HG03469 (cell line): ENCODE results near the gene TTC9C.
"Not testable (repeated sequence)": the region's sequence is repeated elsewhere in the genome, so short reads cannot be mapped to it uniquely, and the experiment has no call there.

ENCODE experiments used
- ATAC-seq: cut with Tn5 transposase; IDR thresholded peaks from one replicate; pipeline ENCODE4 v1.9.1; 2021; ENCODE audit warnings: mild to moderate bottlenecking, moderate library complexity, moderate number of reproducible peaks; ENCODE audit not compliant: unreplicated experiment

The TTC9C gene

DNA sequence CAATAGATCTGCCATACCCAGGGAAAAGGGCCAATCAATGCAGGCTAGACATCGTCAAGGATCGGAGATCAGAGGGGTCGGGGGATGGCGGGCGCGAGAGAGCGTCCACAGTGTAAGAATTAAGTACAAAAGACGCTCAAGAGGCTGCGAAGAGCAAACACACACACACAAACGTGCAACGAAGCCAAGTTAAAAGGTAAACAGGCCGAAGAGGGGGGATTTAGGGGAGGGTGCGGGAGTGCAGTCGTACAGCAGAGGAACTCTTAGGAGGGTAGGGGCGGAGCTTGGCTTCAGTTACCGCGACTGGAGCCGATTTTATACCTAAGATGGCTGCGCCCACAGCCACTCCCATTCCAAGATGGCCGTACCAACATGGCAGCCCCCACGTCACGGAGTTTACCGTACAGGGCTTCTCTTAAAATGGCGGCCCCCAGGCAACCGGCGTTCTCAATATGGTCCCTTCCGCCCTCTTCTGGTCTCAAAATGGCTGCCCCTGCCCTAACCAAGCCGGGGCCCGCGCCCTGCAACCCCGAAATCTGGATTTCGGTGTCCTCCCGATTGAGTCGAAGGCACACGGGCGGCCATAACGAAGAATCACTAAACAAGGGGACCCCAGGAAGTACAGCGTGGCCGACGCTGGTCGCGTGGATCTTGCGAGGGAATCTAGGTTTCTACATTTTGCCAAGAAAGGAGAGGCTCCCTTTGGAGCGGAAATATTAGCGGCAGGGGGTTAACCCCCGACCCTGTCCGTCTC lies 18.9 kb upstream of the TTC9C start:
- peak; percentile 42 for ATAC-seq

DNA sequence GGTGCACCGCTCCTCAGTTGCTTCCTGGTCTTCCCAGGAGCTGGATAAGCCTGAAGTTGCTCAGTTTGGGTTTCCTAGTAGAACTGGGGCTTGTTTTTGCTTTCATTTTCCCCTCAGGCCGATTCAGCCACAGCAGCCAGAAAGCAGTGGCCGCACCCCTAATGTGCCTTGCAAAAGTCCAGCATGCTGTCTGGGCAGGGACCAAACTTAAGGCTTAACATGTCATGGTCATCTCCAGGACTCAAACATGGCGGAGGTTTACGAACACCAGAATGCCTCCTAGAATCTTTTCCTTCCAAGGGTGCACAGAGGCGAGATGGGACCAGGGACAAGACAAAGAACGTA lies 18.3 kb upstream of the TTC9C start:
- no peak for ATAC-seq

DNA sequence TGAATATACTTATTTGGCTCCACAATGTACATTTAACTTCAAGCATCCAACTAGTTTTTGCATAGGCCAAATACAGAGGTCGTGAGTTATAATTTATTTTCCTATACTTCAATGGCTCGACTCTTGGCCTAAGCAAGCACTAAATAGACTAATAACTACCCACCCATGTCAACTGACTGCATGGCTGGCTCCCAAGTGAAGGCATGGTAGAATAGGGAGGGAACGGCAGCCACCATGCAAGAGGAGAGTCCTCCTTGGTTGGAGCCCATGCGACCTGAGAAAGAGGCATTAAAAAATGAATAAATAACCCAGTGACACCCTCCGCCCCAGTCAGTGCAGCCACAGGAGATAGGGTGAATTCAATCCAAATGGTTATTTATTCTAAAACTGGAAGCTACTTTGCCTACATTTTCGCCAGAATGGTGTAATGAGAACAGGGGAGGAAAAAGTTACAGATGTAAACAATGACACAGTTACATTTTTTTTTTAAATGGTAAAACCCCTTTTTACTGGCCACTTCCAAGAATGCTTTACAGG lies 15.9 kb upstream of the TTC9C start:
- ATAC-seq: no peak

DNA sequence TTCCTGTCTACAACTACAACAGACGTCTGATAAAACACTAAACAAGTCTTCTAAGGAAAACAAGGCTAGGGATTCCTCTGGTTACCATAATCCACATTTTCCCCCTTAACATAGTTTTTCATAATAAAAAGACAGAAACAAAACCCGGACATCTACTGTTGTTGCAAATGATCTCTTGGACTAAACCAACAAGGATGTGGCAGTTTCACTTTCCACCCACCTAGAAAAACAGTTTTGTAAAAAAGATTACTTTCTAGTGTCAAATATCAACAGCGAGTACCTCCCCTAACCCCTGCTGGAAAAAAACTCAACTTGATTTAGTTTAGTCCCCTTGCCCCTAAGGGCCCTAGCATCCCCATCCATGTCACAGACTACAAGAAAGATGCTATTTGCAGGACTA lies 15.4 kb upstream of the TTC9C start:
- no peak for ATAC-seq

DNA sequence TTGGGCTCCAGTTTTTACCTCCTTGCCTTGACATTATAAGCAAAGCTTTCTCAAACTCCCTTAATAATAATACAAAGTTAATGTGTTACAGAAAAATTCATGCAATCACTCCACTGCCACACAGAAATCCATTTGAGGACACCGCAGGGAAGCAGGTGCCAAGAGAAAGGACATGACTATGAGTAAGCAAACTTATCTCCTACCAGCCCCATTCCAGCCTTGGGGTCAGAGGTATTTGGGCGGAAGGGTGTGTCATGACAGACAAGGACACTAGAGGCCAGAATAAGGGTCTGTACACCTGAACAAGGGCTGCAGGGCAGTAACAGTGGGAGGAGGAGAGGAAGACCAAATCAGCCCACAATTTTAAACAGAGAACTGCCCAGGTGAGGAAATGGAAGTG lies 14.9 kb upstream of the TTC9C start:
- no peak for ATAC-seq

DNA sequence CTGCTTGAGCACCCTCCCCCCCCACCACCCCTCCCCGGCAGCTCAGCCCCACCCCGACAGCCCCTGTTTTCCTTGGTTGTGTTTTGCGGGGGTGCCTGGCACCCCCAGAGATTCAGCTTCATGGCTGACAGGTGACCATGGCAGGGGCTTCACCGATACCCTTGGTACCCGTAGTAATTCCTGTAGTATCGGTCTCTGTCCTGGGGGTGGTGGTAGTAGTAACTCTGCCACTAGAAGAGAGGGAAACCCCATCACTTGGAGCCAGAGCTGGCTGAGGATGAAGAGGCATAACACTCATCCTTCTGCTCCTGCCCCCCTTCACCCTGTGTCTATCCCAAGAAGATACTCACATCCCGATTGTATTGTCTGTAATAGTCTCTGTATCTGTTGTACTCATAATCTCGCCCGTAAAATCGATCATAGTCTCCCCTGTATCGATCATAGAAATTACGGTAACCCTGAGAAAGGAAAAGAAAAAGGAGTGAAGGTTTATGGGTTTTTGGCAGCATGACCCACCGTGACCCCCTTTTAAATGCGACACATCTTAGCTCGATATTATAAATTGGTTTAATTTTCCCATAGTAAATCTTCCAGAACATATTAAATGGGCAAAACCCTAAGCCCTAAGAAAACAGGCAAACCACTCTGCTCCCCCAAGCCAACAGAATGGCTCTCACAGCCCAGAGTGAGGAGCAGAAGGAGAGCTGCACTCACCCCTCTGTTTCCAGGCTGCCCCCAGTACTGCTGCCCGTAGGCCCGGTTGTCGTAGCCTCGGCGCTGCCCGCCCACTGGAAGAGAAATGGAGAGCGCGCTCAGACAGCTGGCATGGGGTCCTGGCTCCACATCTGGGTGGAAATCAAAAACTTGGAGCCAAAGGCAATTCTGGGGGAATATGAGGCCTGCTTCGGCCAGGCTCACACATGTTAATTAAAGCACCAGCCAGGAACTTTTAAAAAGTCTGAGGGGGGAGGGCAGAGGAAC lies 12.8 kb upstream of the TTC9C start:
- no peak for ATAC-seq

DNA sequence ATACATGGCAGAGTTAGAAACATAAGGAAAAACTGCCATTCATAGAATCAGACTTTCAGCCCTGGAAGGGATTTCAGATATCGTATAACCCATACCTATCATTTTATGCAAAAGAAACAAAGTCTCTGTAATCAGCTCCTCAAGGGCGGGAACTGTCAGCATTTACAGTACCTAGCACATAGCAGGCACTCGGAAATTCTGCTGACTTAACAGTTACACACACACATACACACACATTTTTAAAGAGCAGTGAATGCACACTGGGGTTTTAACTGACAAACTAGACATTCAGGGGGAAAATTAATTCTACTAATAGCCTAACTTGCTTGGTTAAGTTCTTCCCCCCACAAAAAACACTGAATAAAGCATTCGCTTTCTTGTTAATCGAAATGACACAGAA lies 12.1 kb upstream of the TTC9C start:
- ATAC-seq: no peak

DNA sequence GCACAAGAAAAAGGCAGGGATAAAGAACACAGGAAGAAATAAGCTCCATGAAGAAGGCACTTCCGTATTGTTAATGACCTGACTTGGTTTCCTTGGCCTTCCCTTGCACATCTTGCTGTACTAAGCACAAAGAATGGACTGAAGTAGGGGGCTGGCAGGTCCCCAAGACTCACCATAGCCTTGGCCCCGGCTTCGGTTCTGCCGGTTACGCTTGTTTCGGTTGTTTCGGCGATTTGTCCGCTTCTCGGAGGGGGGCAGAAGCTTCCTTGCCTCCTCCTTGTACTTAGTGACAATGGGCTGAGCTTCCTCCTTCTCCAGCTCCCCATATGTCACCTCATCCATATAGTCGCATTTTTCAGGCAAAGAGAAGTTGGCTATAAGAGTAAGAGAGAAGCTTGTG lies 11.5 kb upstream of the TTC9C start:
- ATAC-seq: no peak

DNA sequence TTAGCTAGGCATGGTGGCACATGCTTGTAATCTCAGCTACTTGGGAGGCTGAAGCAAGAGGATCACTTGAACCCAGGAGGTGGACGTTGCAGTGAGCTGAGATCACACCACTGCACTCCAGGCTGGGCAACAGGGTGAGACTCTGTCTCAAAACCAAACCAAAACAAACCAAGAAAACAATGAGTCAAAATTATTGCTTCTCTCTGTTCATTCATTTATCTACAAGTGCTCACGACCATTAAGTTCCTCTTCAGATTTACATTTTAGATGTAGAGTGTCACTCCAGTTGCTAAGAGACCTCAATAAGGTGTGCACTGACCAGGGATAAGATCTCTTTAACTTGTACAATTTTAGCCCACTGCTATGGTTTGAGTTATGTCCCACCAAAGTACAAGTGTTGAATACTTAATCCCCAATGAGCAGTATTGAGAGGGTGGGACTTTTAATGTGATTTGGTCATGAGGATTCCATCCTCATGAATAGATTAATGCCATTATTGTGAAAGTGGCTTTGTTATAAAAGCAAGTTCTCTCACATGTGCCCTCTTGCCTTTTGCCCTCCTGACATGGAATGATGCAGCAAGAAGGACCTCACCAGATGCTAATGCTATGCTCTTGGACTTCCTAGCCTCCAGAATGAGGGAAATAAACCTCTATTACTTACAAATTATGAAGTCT lies 8.8 kb upstream of the TTC9C start:
- ATAC-seq: no peak

DNA sequence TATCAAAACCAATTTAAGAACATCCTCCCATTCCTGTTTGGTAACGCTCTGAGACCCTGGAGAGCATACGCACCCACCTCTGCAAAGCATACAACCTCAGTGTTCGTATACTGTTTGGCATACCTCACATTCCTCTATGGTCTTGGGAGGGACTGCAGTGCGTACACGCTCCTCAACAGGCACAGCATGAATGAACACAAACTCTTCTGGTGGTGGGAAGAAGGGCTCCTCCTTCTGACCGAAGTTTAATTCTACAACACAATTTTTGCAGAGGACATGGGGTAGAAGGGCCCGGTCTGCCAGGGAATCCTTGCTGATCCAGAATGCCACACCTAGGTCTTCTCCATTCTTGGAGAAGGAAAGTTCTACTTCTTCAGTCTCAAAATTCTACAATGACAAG lies 6.3 kb upstream of the TTC9C start:
- ATAC-seq: no peak

DNA sequence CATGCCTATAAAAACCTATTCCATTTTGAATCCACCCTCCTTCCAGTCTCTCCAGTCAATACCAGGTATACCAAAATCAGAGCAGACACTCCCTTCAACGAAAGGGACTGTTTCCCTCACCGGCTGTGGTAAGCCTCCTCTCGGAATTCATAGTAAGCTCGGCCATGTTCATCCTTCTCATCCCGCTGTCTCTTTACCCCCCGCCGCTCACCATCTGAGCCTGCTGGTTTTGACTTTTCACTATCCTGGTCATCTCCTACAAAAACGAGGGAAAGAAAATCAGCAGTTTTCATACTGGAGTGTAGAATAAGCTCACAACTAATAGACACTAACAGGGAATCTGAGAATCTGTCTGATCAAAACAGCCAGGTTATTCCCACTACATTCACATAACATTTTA lies 4.1 kb upstream of the TTC9C start:
- no peak for ATAC-seq

DNA sequence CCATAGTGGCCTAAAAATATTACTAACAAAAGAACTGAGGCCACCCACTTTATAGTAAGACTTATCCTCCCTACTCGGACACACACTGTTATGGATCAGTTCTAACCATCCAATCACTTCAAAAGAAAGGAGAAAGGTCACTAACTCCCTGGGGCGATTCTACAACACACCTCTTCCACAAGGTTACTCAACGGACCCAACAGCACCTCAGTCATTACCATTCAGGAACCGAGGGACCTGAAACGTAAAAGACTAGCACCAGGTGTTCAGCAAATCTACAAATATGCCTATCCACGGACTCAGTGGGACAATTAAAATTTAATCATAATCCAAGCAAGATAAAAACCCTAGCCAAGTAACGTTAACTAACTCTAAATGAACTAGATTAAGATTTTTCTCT lies 2.6 kb upstream of the TTC9C start:
- ATAC-seq: no peak

DNA sequence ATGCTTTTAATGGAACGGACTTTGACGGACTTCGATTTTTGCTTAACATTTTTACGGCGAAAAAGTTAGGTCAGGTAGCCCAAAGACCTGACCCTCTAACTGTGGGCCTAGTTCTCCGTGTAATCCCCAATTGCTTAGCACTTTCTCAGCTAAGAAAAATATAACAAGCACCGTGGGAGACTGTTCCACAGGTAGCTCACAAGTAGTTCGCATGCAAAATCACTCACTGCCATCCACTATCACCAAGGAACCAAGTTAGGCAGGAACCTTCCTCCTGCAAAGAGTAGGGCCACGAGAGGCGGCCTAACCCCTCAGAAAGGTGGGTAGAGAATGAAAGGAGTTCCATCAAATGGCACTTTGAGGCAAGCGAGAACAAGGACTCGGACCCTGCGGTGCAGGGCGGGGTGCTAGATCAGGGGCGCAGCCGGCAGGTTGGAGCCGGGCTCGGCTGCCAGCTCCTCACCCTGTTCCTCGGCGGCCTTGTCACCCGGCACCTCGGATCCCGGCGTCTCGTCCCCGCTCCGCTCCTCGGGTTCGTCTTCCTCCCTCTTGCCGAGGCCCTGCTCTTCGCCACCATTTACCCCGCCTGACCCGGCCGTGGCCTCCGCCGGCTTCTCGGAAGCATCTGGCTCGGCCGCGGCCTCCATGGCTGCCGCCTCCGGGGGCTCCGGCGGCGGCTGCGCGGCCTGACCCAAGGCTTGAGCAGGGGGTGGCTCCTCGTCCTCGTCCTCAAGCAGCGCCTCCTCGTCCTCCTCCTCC lies 2.0 kb upstream of the TTC9C start:
- ATAC-seq: no peak

DNA sequence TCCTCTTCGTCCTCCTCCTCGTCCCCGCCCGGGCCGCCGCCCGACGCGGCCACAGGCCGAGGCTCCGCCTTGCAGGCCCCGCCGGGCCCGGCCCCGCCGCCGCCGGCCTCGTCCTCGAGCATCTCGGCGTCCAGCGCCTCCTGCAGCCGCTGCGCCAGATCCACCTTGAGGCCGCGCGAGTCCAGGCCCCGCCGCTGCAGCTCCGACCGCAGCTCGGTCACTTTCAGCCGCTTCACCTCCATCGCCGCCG lies 1.4 kb upstream of the TTC9C start:
- ATAC-seq: peak; percentile 6

DNA sequence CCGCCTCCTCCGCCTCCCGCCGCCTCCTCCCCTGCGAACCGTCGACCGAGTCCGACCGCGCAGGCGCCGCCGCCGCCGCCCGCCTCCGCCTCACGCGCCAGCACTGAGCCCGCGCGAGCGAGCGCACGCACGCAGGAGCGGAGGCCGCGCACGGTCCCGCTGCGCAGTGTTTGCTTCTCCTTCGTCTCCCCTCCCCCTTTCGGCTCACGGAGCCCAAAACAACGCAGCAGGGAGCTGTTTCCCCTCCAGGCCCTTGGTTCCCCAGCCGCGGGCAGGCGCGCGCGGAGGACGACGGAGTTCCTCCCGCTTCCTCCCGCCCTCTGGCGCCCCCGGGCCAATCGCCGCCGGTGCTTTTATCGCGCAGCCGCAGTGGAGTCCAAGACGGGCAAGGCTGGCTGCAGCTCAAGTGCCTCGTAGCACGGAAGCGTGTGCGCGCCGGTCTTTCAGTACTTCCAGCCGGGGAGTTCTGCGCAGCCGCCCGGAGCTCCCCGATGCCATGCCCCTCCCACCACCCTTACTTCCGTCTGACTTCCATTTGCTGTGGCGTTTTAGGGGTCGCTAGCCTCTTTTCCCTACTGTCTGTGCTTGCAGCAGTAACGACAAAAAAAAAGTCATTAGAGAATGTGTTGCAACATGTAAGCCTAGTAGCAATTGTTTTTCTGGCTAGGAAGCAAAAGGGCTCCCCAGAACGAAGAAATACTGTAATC lies 968 bp upstream of the TTC9C start, which contains the start of gene HNRNPUL2:
Gene HNRNPUL2 (minus strand): TSS at position 293 of the 707 bp plus-strand sequence. CDS start 301 bp downstream, outside the sequence.
- ATAC-seq: peak; percentile 57

DNA sequence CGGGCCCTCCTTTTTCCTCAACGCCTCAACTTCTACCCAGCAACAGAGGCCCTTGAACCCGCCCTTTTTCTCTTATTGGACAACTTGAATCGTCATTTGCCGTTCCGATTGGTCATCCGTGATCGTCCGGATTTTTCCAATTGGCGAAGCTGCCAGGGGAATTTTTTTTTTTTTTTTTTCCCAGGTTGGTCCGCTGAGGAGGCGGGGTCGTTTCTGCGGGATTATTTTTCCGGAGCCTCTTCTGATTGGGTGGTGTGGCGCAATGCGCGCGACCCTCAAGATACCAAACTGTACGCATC lies 465 bp upstream of the TTC9C start:
- ATAC-seq: peak; percentile 36

DNA sequence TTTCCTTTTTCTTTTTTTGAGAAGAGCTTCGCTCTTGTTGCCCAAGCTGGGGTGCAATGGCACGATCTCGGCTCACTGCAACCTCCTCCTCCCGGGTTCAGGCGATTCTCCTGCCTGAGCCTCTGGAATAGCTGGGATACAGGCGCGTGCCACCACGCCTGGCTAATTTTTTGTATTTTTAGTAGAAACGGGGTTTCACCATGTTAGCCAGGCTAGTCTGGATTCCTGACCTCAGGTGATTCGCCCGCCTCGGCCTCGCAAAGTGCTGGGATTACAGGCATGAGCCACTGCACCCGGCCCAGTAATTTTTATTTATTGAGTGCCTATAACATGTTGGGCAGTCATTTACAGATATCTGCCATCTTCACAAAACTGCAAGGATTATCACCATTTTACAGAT lies 1.8 kb downstream of the TTC9C start:
- ATAC-seq: not testable (repeated sequence)

DNA sequence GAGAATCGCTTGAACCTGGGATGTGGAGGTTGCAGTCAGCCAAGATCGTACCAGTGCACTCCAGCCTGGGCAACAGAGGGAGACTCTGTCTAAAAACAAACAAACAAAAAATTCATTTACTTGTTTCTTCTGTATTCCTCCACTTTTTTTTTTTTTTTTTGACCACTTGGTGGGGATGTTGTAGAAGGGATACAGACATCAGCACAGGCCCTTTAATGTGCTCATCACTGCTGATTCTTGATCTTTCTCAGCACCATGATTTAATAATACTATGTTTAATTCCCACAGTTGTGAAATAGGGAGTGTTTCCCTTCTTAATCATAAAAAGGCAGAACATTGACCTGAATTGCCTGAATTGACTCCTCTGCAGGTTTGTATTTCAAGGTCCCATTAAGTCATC lies 4.5 kb downstream of the TTC9C start:
- no peak for ATAC-seq

DNA sequence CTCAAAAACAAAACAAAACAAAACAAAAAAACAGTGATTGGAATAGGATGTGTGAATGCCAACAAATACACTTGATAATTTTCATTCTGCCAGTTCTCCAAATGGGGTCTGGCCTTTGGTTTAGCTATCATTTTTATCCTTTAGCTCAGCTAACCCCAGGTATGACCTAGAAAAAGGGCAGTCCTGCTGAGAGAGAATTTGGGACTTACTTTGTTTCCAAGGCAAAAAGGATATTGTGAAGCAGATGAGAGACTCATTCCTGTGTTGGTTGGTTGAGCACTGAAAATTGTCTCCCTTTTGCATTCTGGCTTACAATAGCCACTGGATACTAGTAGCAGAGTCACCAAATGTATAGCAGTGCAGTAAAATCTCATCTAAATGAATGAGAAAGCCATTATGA lies 8.9 kb downstream of the TTC9C start:
- no peak for ATAC-seq

DNA sequence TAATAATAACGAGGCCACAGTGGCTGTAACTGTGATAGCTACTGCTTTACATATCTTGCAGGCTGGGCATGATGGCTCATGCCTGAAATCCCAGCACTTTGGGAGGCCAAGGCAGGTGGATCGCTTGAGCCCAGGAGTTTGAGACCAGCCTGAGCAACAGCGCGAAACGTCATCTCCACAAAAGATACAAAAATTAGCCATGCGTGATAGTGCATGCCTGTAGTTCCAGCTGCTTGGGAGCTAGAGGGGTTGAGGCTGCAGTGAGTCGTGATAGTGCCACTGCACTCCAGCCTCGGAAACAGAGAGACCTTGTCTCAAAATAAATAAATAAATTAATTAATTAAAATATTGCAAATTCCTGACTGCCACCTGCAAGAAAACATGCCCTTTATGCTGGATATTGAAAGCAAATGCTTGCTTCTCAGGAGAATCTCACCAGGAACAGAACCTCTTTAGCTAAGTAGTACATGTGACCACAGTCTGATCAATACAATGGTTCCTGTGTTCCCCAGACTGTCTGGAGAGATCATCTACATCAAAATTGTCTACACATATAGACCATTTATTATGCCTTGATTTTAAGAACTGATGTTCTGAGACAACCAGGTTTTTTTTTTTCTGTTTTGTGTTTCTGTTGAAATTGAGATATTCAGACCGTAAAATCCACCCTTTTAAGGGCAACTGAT lies 19.3 kb downstream of the TTC9C start:
- ATAC-seq: no peak
